Panc1 (cell line): ENCODE data around the gene IPP.

Experiments used
- CTCF ChIP-seq: fragments of 450-650 bp; IDR thresholded peaks from 2 replicates; pipeline ENCODE4 v1.5.1; 2017; ENCODE audit warnings: mild to moderate bottlenecking
- POLR2AphosphoS5 ChIP-seq: IDR thresholded peaks from 2 replicates; pipeline ENCODE4 v1.6.1; 2012; ENCODE audit warnings: mild to moderate bottlenecking, low read depth, low read length, moderate library complexity
- REST ChIP-seq, 2 experiments: IDR thresholded peaks; 2 replicates each; pipeline ENCODE4 v1.6.1; 2011 to 2012; ENCODE audit warnings: low read depth in 2 of 2, control low read depth in 1 of 2, low read length in 1 of 2, mild to moderate bottlenecking in 1 of 2, moderate library complexity in 1 of 2; ENCODE audit not compliant: insufficient read depth in 1 of 2
- SIN3A ChIP-seq: IDR thresholded peaks from 2 replicates; pipeline ENCODE4 v1.6.1; 2012; ENCODE audit warnings: low read depth, mild to moderate bottlenecking, low read length, moderate library complexity, borderline replicate concordance; ENCODE audit not compliant: insufficient read depth

DNA sequence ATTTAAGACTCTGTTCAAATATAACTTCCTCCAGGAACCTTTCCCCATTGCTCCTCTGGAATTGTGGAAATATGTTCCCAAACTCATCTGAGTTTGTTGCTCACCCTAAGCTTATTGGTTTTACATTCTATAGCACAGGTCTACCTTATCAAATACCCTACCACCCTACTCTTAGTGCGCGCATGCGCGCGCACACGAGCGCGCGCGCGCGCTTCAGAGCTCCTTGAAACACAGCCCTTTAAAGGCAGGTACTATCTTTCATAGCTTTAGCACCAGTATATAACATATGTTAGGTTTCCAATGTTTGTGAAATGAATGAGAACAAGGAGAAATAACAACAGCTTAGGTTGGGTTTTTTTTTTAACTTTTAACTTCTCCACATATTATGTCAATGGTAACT, 3.5 kb downstream of the IPP start:
- TF ChIP-seq CTCF (no peak), POLR2AphosphoS5 (no peak), REST (IDR thresholded peaks at IDR 0.05; ENCODE audit: insufficient read depth in 1 of 2, low read depth in 2 of 2, low read length in 1 of 2) (no peak), SIN3A (no peak)
